GM12878 (cell line): ENCODE data around the gene FKBP6.

Experiments used
- POLR2A ChIP-seq: IDR thresholded peaks from 2 replicates; pipeline ENCODE4 v1.6.1; 2011; ENCODE audit warnings: low read depth, mild to moderate bottlenecking, low read length
- TF ChIP-seq, protein P1 (sequence below): IDR thresholded peaks from 2 replicates; pipeline ENCODE4 v1.6.1; 2012; ENCODE audit warnings: mild to moderate bottlenecking, low read depth, low read length

DNA sequence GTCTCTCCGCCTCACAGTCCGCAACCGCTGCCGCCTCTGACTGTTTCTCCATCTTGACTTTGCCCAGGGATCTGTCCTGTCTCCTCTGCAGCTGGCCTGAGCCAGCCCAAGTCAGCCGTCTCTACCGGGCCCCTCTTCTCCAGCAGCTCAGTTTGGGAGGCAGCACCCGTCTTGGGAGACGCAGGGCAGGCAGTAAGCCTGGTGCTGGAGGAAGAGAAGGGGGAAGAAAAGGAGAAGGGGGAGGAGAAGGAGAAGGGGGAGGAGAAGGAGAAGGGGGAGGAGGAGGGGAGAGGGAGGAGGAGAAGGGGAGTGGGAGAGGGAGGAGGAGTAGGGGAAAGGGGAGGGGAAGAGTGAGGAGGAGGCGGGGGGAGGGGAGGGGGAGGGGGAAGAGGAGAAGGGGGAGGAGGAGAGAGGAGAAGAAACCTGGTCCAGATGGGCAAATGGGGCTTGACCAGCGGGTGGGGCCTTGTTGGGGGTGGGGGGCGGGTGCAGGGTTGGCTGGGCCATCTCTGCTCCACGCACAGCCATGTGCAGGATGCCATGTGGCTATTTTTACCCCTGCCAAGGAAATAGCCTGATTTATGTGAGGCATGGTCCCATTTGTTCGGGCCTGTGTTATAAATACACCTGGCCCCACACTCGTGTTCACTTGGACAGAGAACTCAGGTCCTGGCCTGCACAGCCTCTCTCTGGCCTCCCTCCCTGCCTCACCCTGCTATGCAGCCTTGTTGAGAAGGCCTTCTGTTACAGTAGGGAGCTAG is 69.7 kb downstream of the FKBP6 start:
- TF ChIP-seq, protein P1, sequence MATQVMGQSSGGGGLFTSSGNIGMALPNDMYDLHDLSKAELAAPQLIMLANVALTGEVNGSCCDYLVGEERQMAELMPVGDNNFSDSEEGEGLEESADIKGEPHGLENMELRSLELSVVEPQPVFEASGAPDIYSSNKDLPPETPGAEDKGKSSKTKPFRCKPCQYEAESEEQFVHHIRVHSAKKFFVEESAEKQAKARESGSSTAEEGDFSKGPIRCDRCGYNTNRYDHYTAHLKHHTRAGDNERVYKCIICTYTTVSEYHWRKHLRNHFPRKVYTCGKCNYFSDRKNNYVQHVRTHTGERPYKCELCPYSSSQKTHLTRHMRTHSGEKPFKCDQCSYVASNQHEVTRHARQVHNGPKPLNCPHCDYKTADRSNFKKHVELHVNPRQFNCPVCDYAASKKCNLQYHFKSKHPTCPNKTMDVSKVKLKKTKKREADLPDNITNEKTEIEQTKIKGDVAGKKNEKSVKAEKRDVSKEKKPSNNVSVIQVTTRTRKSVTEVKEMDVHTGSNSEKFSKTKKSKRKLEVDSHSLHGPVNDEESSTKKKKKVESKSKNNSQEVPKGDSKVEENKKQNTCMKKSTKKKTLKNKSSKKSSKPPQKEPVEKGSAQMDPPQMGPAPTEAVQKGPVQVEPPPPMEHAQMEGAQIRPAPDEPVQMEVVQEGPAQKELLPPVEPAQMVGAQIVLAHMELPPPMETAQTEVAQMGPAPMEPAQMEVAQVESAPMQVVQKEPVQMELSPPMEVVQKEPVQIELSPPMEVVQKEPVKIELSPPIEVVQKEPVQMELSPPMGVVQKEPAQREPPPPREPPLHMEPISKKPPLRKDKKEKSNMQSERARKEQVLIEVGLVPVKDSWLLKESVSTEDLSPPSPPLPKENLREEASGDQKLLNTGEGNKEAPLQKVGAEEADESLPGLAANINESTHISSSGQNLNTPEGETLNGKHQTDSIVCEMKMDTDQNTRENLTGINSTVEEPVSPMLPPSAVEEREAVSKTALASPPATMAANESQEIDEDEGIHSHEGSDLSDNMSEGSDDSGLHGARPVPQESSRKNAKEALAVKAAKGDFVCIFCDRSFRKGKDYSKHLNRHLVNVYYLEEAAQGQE, result no peak
- no peak for TF ChIP-seq POLR2A
